Measurements from ENCODE around the gene CXXC4. TPM values are rescaled to one million over a fixed set of nuclear protein-coding genes. Genes with fewer than 3 reads are reported as not detected.

The CXXC4 gene
- total RNA-seq, 1 experiment from 2014 or later: not detected

DNA sequence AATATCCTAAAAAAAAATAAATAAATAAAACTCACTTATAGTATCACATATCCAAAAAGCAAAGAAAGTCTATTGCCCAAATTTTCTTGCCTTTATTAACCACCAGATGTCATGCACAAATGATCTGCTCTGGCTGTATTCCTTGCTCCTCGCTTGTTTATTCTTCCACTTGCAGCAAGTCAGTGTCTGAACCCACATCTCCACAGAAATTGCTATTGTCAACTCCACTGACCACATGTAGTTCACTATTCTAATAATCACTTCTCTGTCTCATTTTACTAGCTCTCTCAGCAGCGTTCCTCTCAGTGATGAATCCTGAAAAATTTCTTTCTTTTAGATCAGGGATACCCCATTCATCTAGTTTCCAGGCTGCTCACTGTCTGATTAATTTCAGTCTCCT is 29.3 kb upstream of the CXXC4 start:
- no peaks in the 10 kb centered on the region for H3K4me1 ChIP-seq (ENCODE audit: insufficient read depth, low read length)
- no peak for ATAC-seq
- H3K27me3 ChIP-seq (ENCODE audit: low read length): no peaks in the 10 kb centered on the region
- no peaks in the 10 kb centered on the region for H3K9me3 ChIP-seq (ENCODE audit: low read length)
- H3K9ac ChIP-seq (ENCODE audit: low read length): no peak overlapping the region
- no peaks in the 10 kb centered on the region for H3K36me3 ChIP-seq (ENCODE audit: low read depth, low read length)
- H3F3A ChIP-seq (ENCODE audit: low read length, unreplicated experiment): no peaks in the 10 kb centered on the region
- ChIA-PET CTCF (no interaction called here), POLR2A (ENCODE audit: unreplicated experiment) (no interaction called here)
- H3K79me2 ChIP-seq (ENCODE audit: low read length): no peaks in the 10 kb centered on the region
- no peak for DNase-seq
- H2AFZ ChIP-seq (ENCODE audit: low read length): no peak overlapping the region
- no peaks in the 10 kb centered on the region for H4K20me1 ChIP-seq (ENCODE audit: low read length)
- no peak overlapping the region for H3K27ac ChIP-seq (ENCODE audit: low read length)
- H3K4me2 ChIP-seq (ENCODE audit: low read length): no peak overlapping the region
- no TSS peak for BruUV-seq (replicated peaks)
- intact Hi-C loops (cut with micrococcal nuclease): no loop called here
- H3K4me3 ChIP-seq (ENCODE audit: low read length): no peak overlapping the region
- H3K9me2 ChIP-seq (replicated peaks; ENCODE audit: low read length): no peaks in the 10 kb centered on the region
- no peak for TF ChIP-seq EZH2phosphoT487 (IDR thresholded peaks at IDR 0.05; ENCODE audit: borderline replicate concordance, low read length)
- no peak for TF ChIP-seq EZH2 (IDR thresholded peaks at IDR 0.05; ENCODE audit: low read length, unreplicated experiment)
- TF ChIP-seq, protein P1, sequence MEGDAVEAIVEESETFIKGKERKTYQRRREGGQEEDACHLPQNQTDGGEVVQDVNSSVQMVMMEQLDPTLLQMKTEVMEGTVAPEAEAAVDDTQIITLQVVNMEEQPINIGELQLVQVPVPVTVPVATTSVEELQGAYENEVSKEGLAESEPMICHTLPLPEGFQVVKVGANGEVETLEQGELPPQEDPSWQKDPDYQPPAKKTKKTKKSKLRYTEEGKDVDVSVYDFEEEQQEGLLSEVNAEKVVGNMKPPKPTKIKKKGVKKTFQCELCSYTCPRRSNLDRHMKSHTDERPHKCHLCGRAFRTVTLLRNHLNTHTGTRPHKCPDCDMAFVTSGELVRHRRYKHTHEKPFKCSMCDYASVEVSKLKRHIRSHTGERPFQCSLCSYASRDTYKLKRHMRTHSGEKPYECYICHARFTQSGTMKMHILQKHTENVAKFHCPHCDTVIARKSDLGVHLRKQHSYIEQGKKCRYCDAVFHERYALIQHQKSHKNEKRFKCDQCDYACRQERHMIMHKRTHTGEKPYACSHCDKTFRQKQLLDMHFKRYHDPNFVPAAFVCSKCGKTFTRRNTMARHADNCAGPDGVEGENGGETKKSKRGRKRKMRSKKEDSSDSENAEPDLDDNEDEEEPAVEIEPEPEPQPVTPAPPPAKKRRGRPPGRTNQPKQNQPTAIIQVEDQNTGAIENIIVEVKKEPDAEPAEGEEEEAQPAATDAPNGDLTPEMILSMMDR (conservative IDR thresholded peaks at IDR 0.05; ENCODE audit: low read depth, low read length): no peak

DNA sequence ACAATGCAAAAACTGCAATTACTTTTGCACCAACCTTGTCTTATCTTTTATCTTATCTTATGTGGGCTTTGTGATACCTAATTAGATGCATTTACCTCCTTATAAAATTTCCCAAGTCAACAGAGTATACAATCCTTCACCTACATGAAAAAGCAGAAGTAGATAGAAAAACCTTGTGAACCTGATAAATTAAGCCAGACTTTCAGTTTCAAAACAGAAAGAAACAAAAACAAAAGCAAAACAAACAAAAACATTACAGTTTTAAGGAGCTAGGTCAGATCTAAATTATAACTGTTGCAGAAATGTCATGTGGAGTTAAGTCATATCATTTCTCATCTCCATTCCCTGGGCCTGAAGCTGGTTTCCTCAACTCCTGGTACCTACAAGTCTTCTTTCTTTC is 24.9 kb upstream of the CXXC4 start:
- H3K4me3 ChIP-seq (ENCODE audit: low read length): no peak overlapping the region
- H3K36me3 ChIP-seq (ENCODE audit: low read depth, low read length): no peaks in the 10 kb centered on the region
- ChIA-PET CTCF (no interaction called here), POLR2A (ENCODE audit: unreplicated experiment) (no interaction called here)
- no peaks in the 10 kb centered on the region for H3F3A ChIP-seq (ENCODE audit: low read length, unreplicated experiment)
- DNase-seq (no peak), ATAC-seq (no peak)
- H4K20me1 ChIP-seq (ENCODE audit: low read length): no peaks in the 10 kb centered on the region
- H3K9me3 ChIP-seq (ENCODE audit: low read length): no peaks in the 10 kb centered on the region
- no peaks in the 10 kb centered on the region for H3K27me3 ChIP-seq (ENCODE audit: low read length)
- H3K4me2 ChIP-seq (ENCODE audit: low read length): no peak overlapping the region
- BruUV-seq (replicated peaks): no TSS peak
- H3K9ac ChIP-seq (ENCODE audit: low read length): no peak overlapping the region
- no peak overlapping the region for H3K27ac ChIP-seq (ENCODE audit: low read length)
- TF ChIP-seq EZH2phosphoT487 (IDR thresholded peaks at IDR 0.05; ENCODE audit: borderline replicate concordance, low read length) (no peak), EZH2 (IDR thresholded peaks at IDR 0.05; ENCODE audit: low read length, unreplicated experiment) (no peak)
- TF ChIP-seq, protein P1 (conservative IDR thresholded peaks at IDR 0.05; ENCODE audit: low read depth, low read length): no peak
- no peak overlapping the region for H2AFZ ChIP-seq (ENCODE audit: low read length)
- H3K79me2 ChIP-seq (ENCODE audit: low read length): no peaks in the 10 kb centered on the region
- no peaks in the 10 kb centered on the region for H3K9me2 ChIP-seq (replicated peaks; ENCODE audit: low read length)
- intact Hi-C loops (cut with micrococcal nuclease): no loop called here
- no peaks in the 10 kb centered on the region for H3K4me1 ChIP-seq (ENCODE audit: insufficient read depth, low read length)

DNA sequence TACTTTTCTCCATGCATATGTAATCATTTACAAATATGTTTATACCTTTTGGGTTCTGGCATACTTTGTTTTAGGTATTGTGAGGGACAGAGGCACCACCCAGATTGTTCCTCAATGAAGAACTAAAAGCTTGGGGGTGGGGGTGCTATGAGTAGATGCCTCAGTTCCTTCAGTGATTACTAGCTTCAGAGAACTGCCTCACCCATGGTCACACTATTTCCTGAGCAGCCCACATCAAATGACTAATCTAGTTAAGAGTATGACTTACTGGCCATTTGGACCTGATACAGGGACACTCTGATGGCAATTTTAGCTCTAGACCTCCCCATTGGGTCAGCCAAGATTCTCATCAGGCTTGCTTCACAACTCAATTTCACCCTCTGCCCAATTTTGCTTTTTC is 22.2 kb upstream of the CXXC4 start:
- Histone ChIP-seq H3K79me2 (ENCODE audit: low read length) (no peaks in the 10 kb centered on the region), H4K20me1 (ENCODE audit: low read length) (no peaks in the 10 kb centered on the region), H3K4me3 (ENCODE audit: low read length) (no peak overlapping the region), H3K4me1 (ENCODE audit: insufficient read depth, low read length) (no peaks in the 10 kb centered on the region), H3K27me3 (ENCODE audit: low read length) (no peaks in the 10 kb centered on the region), H3K27ac (ENCODE audit: low read length) (no peak overlapping the region), H2AFZ (ENCODE audit: low read length) (no peak overlapping the region), H3K9ac (ENCODE audit: low read length) (no peak overlapping the region), H3K9me3 (ENCODE audit: low read length) (no peaks in the 10 kb centered on the region), H3K4me2 (ENCODE audit: low read length) (no peak overlapping the region), H3F3A (ENCODE audit: low read length, unreplicated experiment) (no peaks in the 10 kb centered on the region), H3K36me3 (ENCODE audit: low read depth, low read length) (no peaks in the 10 kb centered on the region), H3K9me2 (replicated peaks; ENCODE audit: low read length) (no peaks in the 10 kb centered on the region)
- BruUV-seq (replicated peaks): no TSS peak
- TF ChIP-seq, protein P1 (conservative IDR thresholded peaks at IDR 0.05; ENCODE audit: low read depth, low read length): no peak
- TF ChIP-seq EZH2phosphoT487 (IDR thresholded peaks at IDR 0.05; ENCODE audit: borderline replicate concordance, low read length): no peak
- no peak for TF ChIP-seq EZH2 (IDR thresholded peaks at IDR 0.05; ENCODE audit: low read length, unreplicated experiment)
- POLR2A ChIA-PET (ENCODE audit: unreplicated experiment): no interaction called here
- CTCF ChIA-PET: no interaction called here
- ATAC-seq (no peak), DNase-seq (no peak)
- intact Hi-C loops (cut with micrococcal nuclease): no loop called here
